Activated naive CD8-positive, alpha-beta T cell treated with anti-CD3 and anti-CD28 coated beads for 36 hours (primary cell): ENCODE data around the gene VSIG10. TPM values are rescaled to one million over a fixed set of nuclear protein-coding genes. Genes with fewer than 3 reads are reported as not detected.
A peak's percentile ranks its signal among the peaks of the same experiment; 100 is the strongest.

ENCODE experiments used
- DNase-seq: peaks from one replicate; pipeline ENCODE4 v3.0.0; 2021
- H3K27ac Mint-ChIP-seq: one replicate; pipeline ENCODE4 v1.8.0; 2022; ENCODE audit warnings: mild to moderate bottlenecking, moderate library complexity, mixed read lengths
- H3K27me3 Mint-ChIP-seq: one replicate; pipeline ENCODE4 v1.8.0; 2022; ENCODE audit warnings: mild to moderate bottlenecking, mixed read lengths
- H3K36me3 Mint-ChIP-seq: one replicate; pipeline ENCODE4 v1.8.0; 2021; ENCODE audit warnings: mild to moderate bottlenecking, mixed read lengths
- H3K4me1 Mint-ChIP-seq: one replicate; pipeline ENCODE4 v1.8.0; 2021; ENCODE audit warnings: mixed read lengths
- H3K4me3 Mint-ChIP-seq: one replicate; pipeline ENCODE4 v1.8.0; 2022; ENCODE audit warnings: mild to moderate bottlenecking, moderate library complexity, mixed read lengths
- H3K9me3 Mint-ChIP-seq: one replicate; pipeline ENCODE4 v1.8.0; 2022; ENCODE audit warnings: mixed read lengths
- total RNA-seq, 2 experiments: library from RNA; stranded (reverse); gene quantifications; one replicate each; pipeline ENCODE4 v1.2.3, GENCODE V29; 2021

VSIG10 gene
- total RNA-seq, 2 experiments from 2014 or later = 5.9 TPM

DNA sequence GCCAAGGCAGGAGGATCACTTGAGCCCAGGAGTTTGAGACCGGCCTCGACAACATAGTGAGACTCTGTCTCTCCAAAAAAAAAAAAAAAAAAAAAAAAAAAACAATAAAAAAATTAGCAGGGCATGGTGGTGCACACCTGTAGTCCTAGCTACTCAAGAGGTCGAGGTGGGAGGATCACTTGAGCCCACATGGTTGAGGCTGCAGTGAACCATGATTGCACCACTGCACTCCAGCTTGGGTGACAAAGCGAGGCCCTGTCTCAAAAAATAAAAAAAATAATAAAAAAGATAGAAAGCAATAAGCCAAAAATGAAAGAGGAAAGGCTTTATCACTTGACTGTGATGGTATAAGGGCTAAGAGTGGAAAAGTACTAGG, 21.9 kb upstream of the VSIG10 start:
- Mint-ChIP-seq H3K27ac (no peak overlapping the region), H3K4me1 (peaks cover 2% of the 10 kb centered on the region), H3K27me3 (no peaks in the 10 kb centered on the region), H3K9me3 (no peaks in the 10 kb centered on the region), H3K36me3 (no peaks in the 10 kb centered on the region), H3K4me3 (no peak overlapping the region)
- no peak for DNase-seq

DNA sequence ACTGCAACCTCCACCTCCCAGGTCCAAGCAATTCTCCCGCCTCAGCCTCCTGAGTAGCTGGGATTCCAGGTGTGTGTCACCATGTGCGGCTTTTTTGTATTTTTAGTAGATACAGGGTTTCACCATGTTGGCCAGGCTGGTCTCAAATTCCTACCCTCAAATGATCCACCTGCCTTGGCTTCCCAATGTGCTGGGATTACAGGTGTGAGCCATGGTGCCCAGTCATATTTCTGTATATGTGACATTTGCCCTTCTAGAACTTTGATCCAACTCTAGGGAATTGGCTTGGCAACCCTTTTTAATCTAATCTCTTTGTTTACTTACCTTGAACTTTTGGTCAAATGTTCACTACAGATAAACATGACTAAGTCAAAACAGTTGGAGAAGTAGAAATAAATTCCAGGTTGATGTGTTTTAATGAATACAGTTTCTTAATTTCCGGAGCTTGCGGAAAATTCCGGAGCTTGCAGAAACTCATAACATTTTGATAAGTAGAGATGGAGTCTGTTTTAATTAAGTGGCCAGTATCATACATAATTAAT, 20.6 kb upstream of the VSIG10 start:
- H3K36me3 Mint-ChIP-seq = no peaks in the 10 kb centered on the region
- no peak overlapping the region for H3K4me3 Mint-ChIP-seq
- DNase-seq = no peak
- peaks cover 7% of the 10 kb centered on the region for H3K4me1 Mint-ChIP-seq
- H3K27ac Mint-ChIP-seq = no peak overlapping the region
- H3K27me3 Mint-ChIP-seq = no peaks in the 10 kb centered on the region
- H3K9me3 Mint-ChIP-seq = no peaks in the 10 kb centered on the region

DNA sequence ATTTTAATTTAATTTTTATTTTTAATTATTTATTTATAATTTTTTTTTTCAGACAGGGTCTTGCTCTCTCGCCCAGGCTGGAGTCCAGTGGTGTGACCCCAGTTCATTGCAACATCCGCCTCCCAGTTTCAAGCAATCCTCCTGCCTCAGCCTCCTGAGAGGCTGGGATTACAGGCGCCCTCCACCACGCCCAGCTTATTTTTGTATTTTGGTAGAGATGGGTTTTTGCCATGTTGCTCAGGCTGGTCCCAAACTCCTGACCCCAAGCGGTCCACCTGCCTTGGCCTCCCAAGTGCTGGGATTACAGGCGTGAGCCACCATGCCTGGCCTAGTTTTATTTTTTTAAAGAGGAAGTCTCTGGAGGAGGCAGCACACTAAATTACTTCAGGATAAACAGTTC, 18.5 kb upstream of the VSIG10 start:
- no peak for DNase-seq
- H3K4me1 Mint-ChIP-seq = peaks cover 7% of the 10 kb centered on the region
- no peaks in the 10 kb centered on the region for H3K9me3 Mint-ChIP-seq
- H3K27me3 Mint-ChIP-seq = no peaks in the 10 kb centered on the region
- H3K27ac Mint-ChIP-seq = no peak overlapping the region
- no peak overlapping the region for H3K4me3 Mint-ChIP-seq
- no peaks in the 10 kb centered on the region for H3K36me3 Mint-ChIP-seq

DNA sequence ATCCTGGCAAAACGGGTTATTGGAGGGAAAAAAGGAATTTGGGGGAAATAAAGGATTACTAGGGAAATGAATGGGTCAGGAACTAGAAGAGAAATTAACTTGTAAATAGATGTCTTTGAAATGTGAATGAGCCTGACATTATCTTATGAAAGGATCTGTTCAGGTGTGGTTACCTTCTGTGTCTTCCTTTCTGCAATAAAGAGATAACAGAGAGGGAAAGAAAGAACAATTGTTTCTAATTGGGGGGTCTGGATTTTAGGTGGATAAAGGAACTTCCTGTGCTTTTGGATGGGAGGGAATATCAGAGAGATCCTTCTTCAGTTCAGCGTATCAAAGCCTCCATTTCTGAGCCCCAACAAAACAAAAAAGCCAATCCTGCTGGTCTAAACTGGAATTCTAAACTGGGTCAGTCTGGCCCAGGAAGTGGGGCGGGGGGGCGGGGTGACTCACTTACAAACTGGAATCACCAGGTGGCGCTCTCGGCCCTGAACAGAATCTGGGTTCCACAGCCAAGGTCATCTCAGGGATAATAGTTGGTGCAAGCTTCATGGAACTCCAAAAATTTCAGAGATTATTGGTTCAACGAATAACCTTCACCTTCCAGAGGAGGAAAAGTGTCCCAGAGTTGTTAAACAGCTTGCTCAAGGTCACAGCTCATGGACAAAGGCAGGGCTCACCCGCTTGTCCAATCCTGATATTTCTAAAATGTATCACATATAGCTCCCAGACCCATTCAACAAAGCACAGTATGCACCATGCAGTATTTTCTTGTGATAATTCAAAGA, 17.0 kb upstream of the VSIG10 start:
- H3K27me3 Mint-ChIP-seq = no peaks in the 10 kb centered on the region
- H3K27ac Mint-ChIP-seq = peak overlapping the region; percentile 25
- no peak overlapping the region for H3K4me3 Mint-ChIP-seq
- peak; percentile 48 for DNase-seq
- H3K4me1 Mint-ChIP-seq = peaks cover 7% of the 10 kb centered on the region
- no peaks in the 10 kb centered on the region for H3K36me3 Mint-ChIP-seq
- no peaks in the 10 kb centered on the region for H3K9me3 Mint-ChIP-seq

DNA sequence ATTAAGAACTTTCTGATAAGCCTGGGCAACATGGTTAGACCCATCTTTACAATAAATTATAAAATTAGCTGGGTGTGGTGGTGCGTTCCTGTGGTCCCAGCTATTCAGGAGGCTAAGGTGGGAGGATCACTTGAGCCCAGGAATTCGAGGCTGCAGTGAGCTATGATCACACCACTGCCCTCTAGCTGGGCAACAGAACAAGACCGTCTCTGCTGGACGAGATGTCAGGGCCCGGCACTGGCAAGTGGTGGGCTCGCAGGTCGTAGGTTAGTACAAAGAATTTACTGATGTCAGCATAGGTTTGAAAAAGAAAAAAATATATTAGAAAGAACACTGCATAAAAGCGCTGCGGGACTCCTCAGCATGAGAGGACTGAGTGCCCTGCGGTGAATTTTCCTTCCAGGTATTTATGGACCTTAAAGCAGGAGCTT, 15.7 kb upstream of the VSIG10 start:
- no peak overlapping the region for H3K27ac Mint-ChIP-seq
- H3K4me1 Mint-ChIP-seq = peaks cover 7% of the 10 kb centered on the region
- H3K27me3 Mint-ChIP-seq = no peaks in the 10 kb centered on the region
- no peak for DNase-seq
- no peaks in the 10 kb centered on the region for H3K9me3 Mint-ChIP-seq
- no peak overlapping the region for H3K4me3 Mint-ChIP-seq
- H3K36me3 Mint-ChIP-seq = no peaks in the 10 kb centered on the region

DNA sequence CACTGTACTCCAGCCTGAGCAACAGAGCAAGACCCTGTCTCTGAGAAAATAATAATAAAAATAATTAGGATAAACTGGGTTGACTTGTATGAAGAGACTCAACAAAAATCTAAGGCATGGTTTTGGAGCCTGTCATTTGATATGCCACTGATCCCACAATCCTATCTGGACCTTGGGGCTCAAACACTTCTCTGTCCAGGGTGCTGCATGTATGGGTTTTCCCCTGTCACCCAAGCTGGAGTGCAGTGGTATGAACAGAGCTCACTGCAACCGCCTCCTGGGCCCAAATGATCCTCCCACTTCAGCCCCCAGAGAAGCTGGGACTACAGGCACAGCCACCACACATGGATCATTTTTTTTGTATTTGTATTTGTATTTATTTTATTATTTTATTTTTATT, 5.3 kb upstream of the VSIG10 start:
- Mint-ChIP-seq H3K4me1 (peaks cover 3% of the 10 kb centered on the region), H3K9me3 (no peaks in the 10 kb centered on the region), H3K27me3 (peaks cover 5% of the 10 kb centered on the region), H3K4me3 (no peak overlapping the region), H3K36me3 (no peaks in the 10 kb centered on the region), H3K27ac (no peak overlapping the region)
- DNase-seq = no peak

DNA sequence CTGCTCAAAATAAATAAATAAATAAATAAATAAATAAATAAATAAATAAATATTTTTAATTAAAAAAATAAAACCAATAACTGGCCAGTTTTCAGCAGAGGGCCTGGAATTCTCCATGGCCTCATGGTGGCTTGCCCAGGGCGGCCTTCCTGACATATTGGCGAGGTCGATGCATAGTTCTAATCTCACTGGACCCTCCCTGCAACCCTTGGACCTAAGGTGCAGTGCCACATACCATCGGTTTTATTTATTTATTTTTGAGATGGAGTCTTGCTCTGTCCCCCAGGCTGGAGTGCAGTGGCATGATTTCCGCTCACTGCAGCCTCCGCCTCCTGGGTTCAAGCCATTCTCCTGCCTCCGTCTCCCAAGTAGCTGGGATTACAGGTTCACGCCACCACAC, 3.9 kb upstream of the VSIG10 start:
- H3K27me3 Mint-ChIP-seq = peaks cover 11% of the 10 kb centered on the region
- no peaks in the 10 kb centered on the region for H3K36me3 Mint-ChIP-seq
- H3K9me3 Mint-ChIP-seq = no peaks in the 10 kb centered on the region
- H3K4me3 Mint-ChIP-seq = no peak overlapping the region
- H3K27ac Mint-ChIP-seq = no peak overlapping the region
- DNase-seq = no peak
- peaks cover 6% of the 10 kb centered on the region for H3K4me1 Mint-ChIP-seq

DNA sequence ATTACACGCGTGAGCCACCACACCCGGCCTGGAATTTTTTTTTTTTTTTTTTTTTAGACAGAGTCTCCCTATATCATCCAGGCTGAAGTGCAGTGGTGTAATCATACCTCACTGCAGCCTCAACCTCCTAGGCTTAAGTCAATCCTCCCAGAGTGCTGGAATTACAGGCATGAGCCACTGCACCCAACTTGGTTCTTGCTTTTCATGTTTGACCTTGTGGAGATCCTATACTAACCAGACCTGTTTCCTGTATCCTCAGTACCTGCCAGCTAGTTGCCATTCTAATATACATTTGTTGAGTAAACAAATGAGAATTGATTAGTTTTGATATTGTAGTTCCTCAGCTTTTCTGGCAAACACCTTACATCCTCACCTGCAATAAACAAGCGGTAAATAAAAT, 3.2 kb upstream of the VSIG10 start:
- DNase-seq = no peak
- Mint-ChIP-seq H3K4me3 (no peak overlapping the region), H3K36me3 (no peaks in the 10 kb centered on the region), H3K27ac (no peak overlapping the region), H3K9me3 (no peaks in the 10 kb centered on the region), H3K27me3 (peaks cover 18% of the 10 kb centered on the region), H3K4me1 (peaks cover 6% of the 10 kb centered on the region)

DNA sequence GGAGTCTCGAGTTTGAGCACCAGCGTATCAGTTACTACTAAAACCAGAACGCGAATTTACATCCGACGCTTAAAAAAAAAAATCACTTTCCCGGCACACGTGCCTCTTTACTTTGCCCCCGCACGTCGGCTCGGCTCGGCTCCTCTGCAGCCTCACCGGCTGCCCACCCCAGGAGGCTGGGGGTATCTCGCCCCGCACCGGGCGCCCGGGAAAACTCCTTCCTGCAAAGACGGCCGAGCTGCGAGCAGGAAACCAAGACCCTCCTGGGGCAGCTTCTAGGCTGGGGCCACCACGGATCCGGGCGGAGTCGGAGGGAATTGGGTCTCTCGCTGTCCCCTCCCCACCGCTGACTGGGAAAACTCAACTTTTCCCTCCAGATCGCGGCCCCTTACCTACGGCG, 610 bp downstream of the VSIG10 start:
- peak; percentile 6 for DNase-seq
- no peak overlapping the region for H3K27ac Mint-ChIP-seq
- no peaks in the 10 kb centered on the region for H3K9me3 Mint-ChIP-seq
- H3K27me3 Mint-ChIP-seq = peaks cover 27% of the 10 kb centered on the region
- no peaks in the 10 kb centered on the region for H3K36me3 Mint-ChIP-seq
- peaks cover 6% of the 10 kb centered on the region for H3K4me1 Mint-ChIP-seq
- peak overlapping the region; percentile 82 for H3K4me3 Mint-ChIP-seq

DNA sequence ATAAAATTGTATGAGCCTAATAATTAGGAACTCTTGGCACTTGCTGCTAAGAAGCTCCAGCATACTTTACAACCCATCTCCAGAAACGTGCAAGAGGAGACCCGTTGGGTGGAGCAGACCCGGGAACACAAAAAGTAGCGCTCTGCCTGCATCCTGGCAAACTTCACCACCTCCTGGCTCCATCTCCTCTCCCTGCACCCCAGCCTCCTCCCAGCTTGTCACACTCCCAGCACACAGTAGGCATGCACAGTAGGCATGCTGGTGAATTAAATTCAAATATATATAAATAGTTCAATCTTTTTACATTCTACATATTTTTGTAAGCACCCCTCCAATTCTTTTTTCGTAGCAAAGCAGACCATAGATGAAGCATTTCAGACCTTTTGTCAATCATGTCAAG, 1.2 kb downstream of the VSIG10 start:
- no peak overlapping the region for H3K27ac Mint-ChIP-seq
- H3K27me3 Mint-ChIP-seq = peaks cover 27% of the 10 kb centered on the region
- H3K36me3 Mint-ChIP-seq = no peaks in the 10 kb centered on the region
- H3K4me1 Mint-ChIP-seq = peaks cover 6% of the 10 kb centered on the region
- H3K4me3 Mint-ChIP-seq = peak overlapping the region; percentile 82
- no peak for DNase-seq
- H3K9me3 Mint-ChIP-seq = no peaks in the 10 kb centered on the region

DNA sequence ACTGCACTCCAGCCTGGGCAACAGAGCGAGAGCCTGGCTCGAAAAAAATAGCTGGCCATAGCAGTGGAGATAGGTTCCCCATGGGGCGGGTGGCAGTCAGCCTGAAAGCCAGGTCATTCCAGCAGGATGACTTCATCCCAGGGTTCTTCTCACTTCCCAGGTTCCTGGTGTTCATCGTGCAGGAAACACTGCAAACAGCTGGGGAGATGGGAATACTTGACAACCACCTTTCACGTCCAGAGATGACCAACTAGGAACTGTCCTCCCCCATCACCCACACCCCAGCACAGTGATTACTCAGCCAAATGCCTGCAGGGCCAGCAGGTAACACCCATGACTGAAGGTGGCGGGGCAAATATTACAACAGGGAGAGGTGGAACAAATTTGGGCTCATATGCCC, 1.7 kb downstream of the VSIG10 start:
- no peaks in the 10 kb centered on the region for H3K9me3 Mint-ChIP-seq
- no peaks in the 10 kb centered on the region for H3K36me3 Mint-ChIP-seq
- no peak overlapping the region for H3K4me3 Mint-ChIP-seq
- peaks cover 6% of the 10 kb centered on the region for H3K4me1 Mint-ChIP-seq
- H3K27me3 Mint-ChIP-seq = peaks cover 27% of the 10 kb centered on the region
- H3K27ac Mint-ChIP-seq = no peak overlapping the region
- no peak for DNase-seq

DNA sequence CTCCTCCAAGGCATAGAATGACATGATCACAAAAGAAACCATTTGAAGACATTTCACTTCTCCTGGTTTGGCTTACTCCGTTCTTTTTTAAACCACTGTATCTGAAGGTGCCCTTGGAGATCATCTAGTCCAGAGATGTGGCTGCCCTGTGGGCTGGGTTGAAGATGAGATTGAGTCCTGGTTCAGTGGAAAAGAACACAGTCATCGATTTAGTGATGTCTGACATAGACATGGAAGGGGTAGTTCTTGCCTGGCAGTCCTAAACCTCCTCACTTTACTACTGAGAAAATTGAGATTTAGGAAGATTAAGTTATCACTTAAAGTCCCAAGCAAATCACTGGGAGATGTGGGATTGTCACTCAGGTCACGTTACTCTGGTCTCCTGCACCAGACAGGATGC, 2.8 kb downstream of the VSIG10 start:
- no peak overlapping the region for H3K27ac Mint-ChIP-seq
- H3K27me3 Mint-ChIP-seq = peaks cover 27% of the 10 kb centered on the region
- no peaks in the 10 kb centered on the region for H3K9me3 Mint-ChIP-seq
- no peak for DNase-seq
- peaks cover 6% of the 10 kb centered on the region for H3K4me1 Mint-ChIP-seq
- H3K36me3 Mint-ChIP-seq = no peaks in the 10 kb centered on the region
- H3K4me3 Mint-ChIP-seq = no peak overlapping the region

DNA sequence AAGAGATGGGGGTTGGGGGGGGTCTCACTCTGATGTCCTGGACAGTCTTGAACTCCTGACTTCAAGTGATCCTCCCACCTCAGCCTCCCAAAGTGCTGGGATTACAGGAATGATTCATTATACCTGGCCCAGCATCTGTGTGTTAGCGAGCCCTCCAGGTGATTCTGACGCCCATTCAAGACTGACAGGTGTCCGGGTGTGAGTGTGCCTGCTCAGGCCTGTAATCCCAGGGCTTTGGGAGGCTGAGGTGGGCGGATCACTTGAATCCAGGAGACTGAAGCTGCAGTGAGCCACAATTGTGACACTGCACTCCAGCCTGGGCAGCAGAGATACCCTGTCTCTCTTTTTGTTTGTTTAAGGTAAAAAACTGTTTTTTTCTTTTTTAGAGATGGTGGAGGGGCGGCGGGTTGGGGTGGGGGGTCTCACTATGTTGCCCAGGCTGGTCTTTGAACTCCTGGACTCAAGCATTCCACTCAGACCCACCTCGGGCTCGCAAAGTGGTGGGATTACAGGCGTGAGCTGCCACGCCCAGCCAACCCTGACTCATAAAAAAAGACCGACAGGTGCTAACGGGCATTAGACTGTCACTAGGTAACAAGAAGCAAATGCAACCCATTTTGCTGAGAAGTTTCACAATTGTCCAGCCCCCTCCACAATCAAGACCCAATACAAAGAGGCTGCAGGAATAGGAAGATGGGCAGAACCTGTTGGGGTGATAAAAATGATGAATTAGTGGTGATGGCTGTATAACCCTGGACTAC, 4.7 kb downstream of the VSIG10 start:
- H3K4me1 Mint-ChIP-seq = peaks cover 3% of the 10 kb centered on the region
- no peaks in the 10 kb centered on the region for H3K36me3 Mint-ChIP-seq
- no peak for DNase-seq
- no peaks in the 10 kb centered on the region for H3K9me3 Mint-ChIP-seq
- H3K27me3 Mint-ChIP-seq = peaks cover 22% of the 10 kb centered on the region
- no peak overlapping the region for H3K27ac Mint-ChIP-seq
- no peak overlapping the region for H3K4me3 Mint-ChIP-seq

DNA sequence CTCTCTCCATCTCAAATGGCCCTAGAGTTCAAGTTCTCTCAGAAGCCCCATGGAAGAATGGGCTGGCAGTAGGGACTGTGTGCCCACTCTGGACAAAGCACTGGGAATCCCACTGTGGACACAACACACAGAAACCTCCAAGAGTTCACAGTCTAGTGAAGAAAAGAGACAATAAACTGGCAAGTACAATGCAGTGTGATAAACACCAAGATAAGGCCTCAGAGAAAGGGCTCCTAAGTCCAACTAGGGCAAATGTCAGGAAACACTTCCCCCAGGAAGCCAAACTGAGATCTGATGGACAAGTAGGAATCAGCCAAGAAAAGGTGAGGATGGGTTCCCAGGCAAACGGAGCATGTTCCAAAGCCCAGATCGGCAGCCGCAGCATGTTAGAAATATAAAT, 5.4 kb downstream of the VSIG10 start:
- Mint-ChIP-seq H3K36me3 (no peaks in the 10 kb centered on the region), H3K27ac (no peak overlapping the region), H3K9me3 (no peaks in the 10 kb centered on the region), H3K4me3 (no peak overlapping the region), H3K4me1 (peaks cover 3% of the 10 kb centered on the region), H3K27me3 (peaks cover 22% of the 10 kb centered on the region)
- no peak for DNase-seq

DNA sequence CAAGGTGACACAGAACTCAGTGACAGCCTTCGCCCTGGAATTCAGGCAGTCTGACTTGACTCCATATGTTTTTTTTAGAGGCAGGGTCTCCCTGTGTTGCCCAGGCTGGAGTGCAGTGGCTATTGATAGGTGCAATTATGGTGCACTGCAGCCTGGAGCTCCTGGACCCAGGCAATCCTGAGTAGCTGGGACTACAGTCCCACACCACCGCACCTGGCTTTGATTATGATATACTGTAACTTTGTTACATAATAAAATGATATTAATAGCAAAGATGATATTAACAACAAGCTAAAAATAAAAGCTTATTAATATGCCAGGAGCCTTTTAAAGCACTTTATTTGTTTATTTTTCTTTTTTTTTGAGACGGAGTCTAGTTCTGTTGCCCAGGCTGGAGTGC, 9.8 kb downstream of the VSIG10 start:
- H3K27me3 Mint-ChIP-seq = no peaks in the 10 kb centered on the region
- no peaks in the 10 kb centered on the region for H3K9me3 Mint-ChIP-seq
- H3K4me1 Mint-ChIP-seq = no peaks in the 10 kb centered on the region
- DNase-seq = no peak
- H3K4me3 Mint-ChIP-seq = no peak overlapping the region
- H3K27ac Mint-ChIP-seq = no peak overlapping the region
- H3K36me3 Mint-ChIP-seq = no peaks in the 10 kb centered on the region

DNA sequence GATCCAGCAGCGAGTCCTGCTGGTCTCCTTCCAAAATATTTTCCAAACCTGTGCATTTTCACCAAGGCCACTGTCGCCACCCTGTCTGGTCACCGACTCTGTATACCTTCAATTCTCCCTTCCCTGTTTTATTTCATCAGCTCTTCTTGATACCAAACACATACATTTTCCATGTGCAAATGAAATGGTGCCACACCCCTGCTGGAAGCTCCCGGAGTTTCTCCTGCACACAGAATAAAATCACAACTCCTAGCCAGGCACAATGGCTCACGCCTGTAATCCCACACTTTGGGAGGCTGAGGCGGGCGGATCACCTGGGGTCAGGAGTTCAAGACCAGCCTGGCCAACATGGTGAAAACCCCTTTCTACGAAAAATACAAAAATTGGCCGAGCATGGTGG, 14.0 kb downstream of the VSIG10 start:
- Mint-ChIP-seq H3K9me3 (no peaks in the 10 kb centered on the region), H3K27me3 (no peaks in the 10 kb centered on the region), H3K27ac (no peak overlapping the region), H3K36me3 (no peaks in the 10 kb centered on the region), H3K4me3 (no peak overlapping the region), H3K4me1 (no peaks in the 10 kb centered on the region)
- no peak for DNase-seq
